Measurements from ENCODE around the gene JMJD8. TPM values are rescaled to one million over a fixed set of nuclear protein-coding genes. Genes with fewer than 3 reads are reported as not detected.

JMJD8 gene
- total and polyA plus RNA-seq, 10 of the 15 experiments (the other 5 are each of a cell fraction or from before 2014, with no cell fraction given) = 1.00 to 50.4 (median 30.7) TPM

GRCh38 chr16:720990-721764 is 37.0 kb upstream of the JMJD8 start, which contains the start of gene ANTKMT (continued):
- TF ChIP-seq, protein P1, sequence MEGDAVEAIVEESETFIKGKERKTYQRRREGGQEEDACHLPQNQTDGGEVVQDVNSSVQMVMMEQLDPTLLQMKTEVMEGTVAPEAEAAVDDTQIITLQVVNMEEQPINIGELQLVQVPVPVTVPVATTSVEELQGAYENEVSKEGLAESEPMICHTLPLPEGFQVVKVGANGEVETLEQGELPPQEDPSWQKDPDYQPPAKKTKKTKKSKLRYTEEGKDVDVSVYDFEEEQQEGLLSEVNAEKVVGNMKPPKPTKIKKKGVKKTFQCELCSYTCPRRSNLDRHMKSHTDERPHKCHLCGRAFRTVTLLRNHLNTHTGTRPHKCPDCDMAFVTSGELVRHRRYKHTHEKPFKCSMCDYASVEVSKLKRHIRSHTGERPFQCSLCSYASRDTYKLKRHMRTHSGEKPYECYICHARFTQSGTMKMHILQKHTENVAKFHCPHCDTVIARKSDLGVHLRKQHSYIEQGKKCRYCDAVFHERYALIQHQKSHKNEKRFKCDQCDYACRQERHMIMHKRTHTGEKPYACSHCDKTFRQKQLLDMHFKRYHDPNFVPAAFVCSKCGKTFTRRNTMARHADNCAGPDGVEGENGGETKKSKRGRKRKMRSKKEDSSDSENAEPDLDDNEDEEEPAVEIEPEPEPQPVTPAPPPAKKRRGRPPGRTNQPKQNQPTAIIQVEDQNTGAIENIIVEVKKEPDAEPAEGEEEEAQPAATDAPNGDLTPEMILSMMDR (IDR thresholded peaks at IDR 0.05 in 2 of 3, conservative IDR thresholded peaks at IDR 0.05 in 1 of 3; ENCODE audit: control insufficient read depth in 2 of 3, extremely low read depth in 1 of 3, insufficient read depth in 1 of 3, low read depth in 3 of 3, low read length in 3 of 3) = no peak
- TF ChIP-seq SMAD1 (IDR thresholded peaks at IDR 0.05; ENCODE audit: low read depth, partially characterized antibody) (no peak), EGR1 (IDR thresholded peaks at IDR 0.05; ENCODE audit: borderline replicate concordance in 1 of 2, low read depth in 2 of 2, low read length in 2 of 2) (no peak), CBX3 (IDR thresholded peaks at IDR 0.05; ENCODE audit: borderline replicate concordance, low read depth) (no peak), SUZ12 (IDR thresholded peaks at IDR 0.05; ENCODE audit: unreplicated experiment) (no peak), IKZF2 (IDR thresholded peaks at IDR 0.05) (no peak), SPI1 (IDR thresholded peaks at IDR 0.05; ENCODE audit: borderline replicate concordance, insufficient read depth, low read depth, low read length) (no peak), NR2F1 (conservative IDR thresholded peaks at IDR 0.05) (peak; percentile 86), HDAC2 (IDR thresholded peaks at IDR 0.05) (no peak), PML (IDR thresholded peaks at IDR 0.05; ENCODE audit: low read length) (peak; percentile 79; the same call in 1 of the 2 replicates), KLF5 (IDR thresholded peaks at IDR 0.05; ENCODE audit: partially characterized antibody) (peak; percentile 62), NFYB (IDR thresholded peaks at IDR 0.05; ENCODE audit: insufficient read depth, low read depth, low read length) (no peak), CBFB (IDR thresholded peaks at IDR 0.05; ENCODE audit: low read depth) (no peak), SKIL (IDR thresholded peaks at IDR 0.05; ENCODE audit: low read depth, poor library complexity, severe bottlenecking) (no peak), LARP7 (IDR thresholded peaks at IDR 0.05) (peak; percentile 96)
- TF ChIP-seq, protein P2, sequence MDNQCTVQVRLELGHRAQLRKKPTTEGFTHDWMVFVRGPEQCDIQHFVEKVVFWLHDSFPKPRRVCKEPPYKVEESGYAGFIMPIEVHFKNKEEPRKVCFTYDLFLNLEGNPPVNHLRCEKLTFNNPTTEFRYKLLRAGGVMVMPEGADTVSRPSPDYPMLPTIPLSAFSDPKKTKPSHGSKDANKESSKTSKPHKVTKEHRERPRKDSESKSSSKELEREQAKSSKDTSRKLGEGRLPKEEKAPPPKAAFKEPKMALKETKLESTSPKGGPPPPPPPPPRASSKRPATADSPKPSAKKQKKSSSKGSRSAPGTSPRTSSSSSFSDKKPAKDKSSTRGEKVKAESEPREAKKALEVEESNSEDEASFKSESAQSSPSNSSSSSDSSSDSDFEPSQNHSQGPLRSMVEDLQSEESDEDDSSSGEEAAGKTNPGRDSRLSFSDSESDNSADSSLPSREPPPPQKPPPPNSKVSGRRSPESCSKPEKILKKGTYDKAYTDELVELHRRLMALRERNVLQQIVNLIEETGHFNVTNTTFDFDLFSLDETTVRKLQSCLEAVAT (IDR thresholded peaks at IDR 0.05) = no peak
